Activated CD8-positive, alpha-beta T cell treated with anti-CD3 and anti-CD28 coated beads for 36 hours (primary cell): ENCODE data around the gene KIF13A. TPM values are rescaled to one million over a fixed set of nuclear protein-coding genes. Genes with fewer than 3 reads are reported as not detected.

Source experiments
- ATAC-seq: fragments of 200-7000 bp; cut with Tn5 transposase; one replicate; pipeline ENCODE4 v1.10.0; 2021; ENCODE audit warnings: mild to moderate bottlenecking, moderate library complexity
- CTCF ChIA-PET: fragments of 350-600 bp; sonication (Branson Sonifier 250); formaldehyde crosslinking; loops from one replicate; lab custom pipeline; 2021; ENCODE audit warnings: antibody characterized with exemption; lab: Charles Lee
- POLR2A ChIA-PET: fragments of 350-600 bp; sonication (Branson Sonifier 250); formaldehyde crosslinking; loops from one replicate; lab custom pipeline; 2021; ENCODE audit warnings: antibody characterized with exemption; lab: Charles Lee
- DNase-seq: peaks from one replicate; pipeline ENCODE4 v3.0.0-alpha.2; 2020
- H3K27ac Mint-ChIP-seq: one replicate; pipeline ENCODE4 v1.8.0; 2021; ENCODE audit warnings: mild to moderate bottlenecking, mixed read lengths
- H3K27me3 Mint-ChIP-seq: one replicate; pipeline ENCODE4 v1.8.0; 2021; ENCODE audit warnings: mixed read lengths
- H3K36me3 Mint-ChIP-seq: one replicate; pipeline ENCODE4 v1.8.0; 2021; ENCODE audit warnings: low read depth, mixed read lengths
- H3K4me1 Mint-ChIP-seq: one replicate; pipeline ENCODE4 v1.8.0; 2021; ENCODE audit warnings: low read depth, mixed read lengths
- H3K4me3 Mint-ChIP-seq: one replicate; pipeline ENCODE4 v1.8.0; 2021; ENCODE audit warnings: mild to moderate bottlenecking, moderate library complexity, mixed read lengths
- H3K9me3 Mint-ChIP-seq: one replicate; pipeline ENCODE4 v1.8.0; 2021; ENCODE audit warnings: mixed read lengths
- intact Hi-C: fragments of 100-400 bp; cut with micrococcal nuclease; formaldehyde crosslinking; loops from one replicate; pipeline ENCODE4 v1.10.0; 2022
- total RNA-seq, 2 experiments: library from RNA; stranded (reverse); gene quantifications; one replicate each; pipeline ENCODE4 v1.2.3, GENCODE V29; 2021
- TF ChIP-seq, protein P1 (sequence below): fragments of 200-600 bp; IDR thresholded peaks from one replicate; pipeline ENCODE4 v1.8.0; 2022; ENCODE audit warnings: antibody characterized with exemption, mild to moderate bottlenecking

Gene KIF13A
- total RNA-seq, 2 experiments from 2014 or later = not detected

DNA sequence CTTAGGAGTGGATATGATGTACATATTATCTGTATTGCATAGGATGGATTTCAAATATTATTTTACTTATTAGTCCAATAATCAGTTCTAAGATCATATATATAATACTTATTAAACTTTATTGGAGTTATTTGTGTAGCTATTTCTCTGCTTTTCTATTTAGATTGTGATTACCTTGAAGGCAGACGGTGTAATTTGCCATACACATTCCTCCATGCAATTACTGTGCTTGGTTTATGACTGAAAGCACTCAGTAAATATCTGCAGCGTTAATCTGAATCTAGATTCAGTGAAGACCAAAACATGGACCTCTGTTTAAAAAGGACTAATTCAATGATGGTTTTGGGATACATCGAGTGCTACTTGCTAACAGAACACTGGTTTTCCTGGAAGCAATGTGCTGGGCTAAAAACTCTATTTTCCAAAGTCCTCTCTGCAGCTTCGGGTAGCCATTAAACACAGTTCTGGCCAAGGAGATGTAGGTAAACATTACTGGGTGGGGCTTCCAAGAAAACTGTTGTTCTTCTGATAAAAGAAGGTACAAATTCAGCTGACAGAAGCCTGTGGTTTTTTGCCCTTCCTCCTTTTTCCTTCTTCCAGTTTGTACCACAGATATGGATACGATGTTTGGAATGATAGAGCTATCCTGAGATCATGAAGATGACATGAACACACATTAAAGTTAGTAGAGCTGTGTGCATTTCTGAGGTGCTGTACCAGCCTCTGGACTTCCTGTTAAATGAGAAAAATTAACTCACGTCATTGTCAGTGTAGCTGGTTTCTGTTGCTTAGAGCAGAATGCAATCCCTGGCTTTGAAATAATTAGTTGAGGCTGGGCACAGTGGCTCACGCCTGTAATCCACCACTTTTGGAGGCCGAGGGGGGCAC is 144.3 kb downstream of the KIF13A start:
- POLR2A ChIA-PET = no interaction called here
- no peak overlapping the region for H3K27ac Mint-ChIP-seq
- TF ChIP-seq, protein P1, sequence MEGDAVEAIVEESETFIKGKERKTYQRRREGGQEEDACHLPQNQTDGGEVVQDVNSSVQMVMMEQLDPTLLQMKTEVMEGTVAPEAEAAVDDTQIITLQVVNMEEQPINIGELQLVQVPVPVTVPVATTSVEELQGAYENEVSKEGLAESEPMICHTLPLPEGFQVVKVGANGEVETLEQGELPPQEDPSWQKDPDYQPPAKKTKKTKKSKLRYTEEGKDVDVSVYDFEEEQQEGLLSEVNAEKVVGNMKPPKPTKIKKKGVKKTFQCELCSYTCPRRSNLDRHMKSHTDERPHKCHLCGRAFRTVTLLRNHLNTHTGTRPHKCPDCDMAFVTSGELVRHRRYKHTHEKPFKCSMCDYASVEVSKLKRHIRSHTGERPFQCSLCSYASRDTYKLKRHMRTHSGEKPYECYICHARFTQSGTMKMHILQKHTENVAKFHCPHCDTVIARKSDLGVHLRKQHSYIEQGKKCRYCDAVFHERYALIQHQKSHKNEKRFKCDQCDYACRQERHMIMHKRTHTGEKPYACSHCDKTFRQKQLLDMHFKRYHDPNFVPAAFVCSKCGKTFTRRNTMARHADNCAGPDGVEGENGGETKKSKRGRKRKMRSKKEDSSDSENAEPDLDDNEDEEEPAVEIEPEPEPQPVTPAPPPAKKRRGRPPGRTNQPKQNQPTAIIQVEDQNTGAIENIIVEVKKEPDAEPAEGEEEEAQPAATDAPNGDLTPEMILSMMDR = no peak

DNA sequence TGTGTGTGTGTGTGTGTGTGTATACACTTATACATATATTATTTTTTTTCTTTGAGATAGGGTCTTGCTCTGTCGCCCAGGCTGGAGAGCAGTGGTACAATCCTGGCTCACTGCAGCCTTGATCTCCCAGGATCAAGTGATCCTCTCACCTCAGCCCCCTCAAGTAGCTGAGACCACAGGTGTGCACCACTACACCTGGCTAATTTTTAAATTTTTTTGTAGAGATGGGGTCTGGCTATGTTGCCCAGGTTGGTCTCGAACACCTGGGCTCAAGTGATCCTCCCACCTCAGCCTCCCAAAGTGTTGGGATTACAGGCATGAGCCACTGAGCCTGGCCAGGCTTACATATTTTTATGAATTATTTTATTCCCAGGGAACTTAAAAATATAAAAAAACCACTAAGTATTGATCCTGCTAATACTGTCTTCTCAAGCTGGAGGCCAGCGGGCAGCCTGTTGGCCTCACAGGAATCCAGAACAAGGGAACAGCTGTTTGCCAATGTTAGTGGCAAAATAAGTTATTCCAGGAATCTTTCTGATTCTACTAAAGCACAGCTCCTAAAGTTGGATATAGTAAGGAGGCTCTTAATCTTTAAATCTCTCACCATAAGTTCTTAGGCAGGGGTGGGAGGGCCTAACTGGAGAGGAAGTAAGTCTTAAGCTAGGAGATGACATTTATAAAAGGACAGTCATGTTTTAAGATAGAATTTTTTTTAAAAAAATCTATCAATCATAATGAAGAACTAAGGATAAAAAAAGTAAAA is 145.2 kb downstream of the KIF13A start:
- no peak for DNase-seq
- TF ChIP-seq, protein P1 = no peak
- Mint-ChIP-seq H3K36me3 (no peaks in the 10 kb centered on the region), H3K27ac (no peak overlapping the region), H3K9me3 (no peaks in the 10 kb centered on the region), H3K4me3 (no peak overlapping the region), H3K27me3 (peaks cover 4% of the 10 kb centered on the region), H3K4me1 (no peaks in the 10 kb centered on the region)
- ATAC-seq = no peak
- POLR2A ChIA-PET = no interaction called here
- intact Hi-C loops = no loop called here
- CTCF ChIA-PET = no interaction called here

More for the DNA sequence above, 144.3 kb downstream of the KIF13A start:
- Mint-ChIP-seq H3K9me3 (no peaks in the 10 kb centered on the region), H3K4me1 (no peaks in the 10 kb centered on the region), H3K36me3 (no peaks in the 10 kb centered on the region), H3K4me3 (no peak overlapping the region), H3K27me3 (peaks cover 5% of the 10 kb centered on the region)
- CTCF ChIA-PET = interaction anchor here (0.9 kb wide), 1 partner anchor 40 kb away, joined by 5 read pairs; no protein-coding TSS in a partner anchor
- ATAC-seq = no peak
- intact Hi-C loops = no loop called here
- no peak for DNase-seq

DNA sequence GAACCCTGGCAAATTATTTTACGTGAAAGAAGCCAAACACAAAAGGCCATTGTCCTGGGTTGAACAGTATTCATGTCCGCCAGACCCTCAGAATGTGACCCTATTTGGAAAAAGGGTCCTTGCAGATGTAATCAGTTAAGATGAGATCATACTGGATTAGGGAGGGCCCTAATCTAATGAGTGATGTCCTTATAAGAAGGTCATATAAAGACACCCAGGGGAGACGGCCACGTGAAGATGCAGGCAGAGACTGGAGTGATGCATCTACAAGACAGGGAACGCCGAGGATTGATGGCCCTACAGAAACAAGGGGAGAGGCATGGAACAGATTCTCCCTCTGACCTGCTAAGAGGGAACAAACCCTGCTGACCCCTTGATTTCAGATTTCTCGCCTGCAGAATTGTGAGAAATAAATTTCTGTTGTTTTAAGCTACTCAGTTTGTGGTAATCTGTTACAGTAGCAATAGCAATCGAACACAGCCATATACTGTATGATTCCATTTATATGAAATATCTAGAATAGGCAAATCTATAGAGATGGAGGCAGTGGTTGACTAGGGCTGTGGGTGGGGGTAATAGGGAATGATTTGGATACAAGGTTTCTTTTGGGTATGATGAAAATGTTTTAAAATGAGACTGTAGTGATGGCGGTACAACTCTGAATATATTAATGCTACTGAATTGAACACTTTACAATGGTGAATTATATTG is 147.8 kb downstream of the KIF13A start:
- Mint-ChIP-seq H3K4me1 (no peaks in the 10 kb centered on the region), H3K36me3 (no peaks in the 10 kb centered on the region), H3K27me3 (peaks cover 3% of the 10 kb centered on the region), H3K27ac (no peak overlapping the region), H3K9me3 (no peaks in the 10 kb centered on the region), H3K4me3 (no peak overlapping the region)
- intact Hi-C loops = no loop called here
- ChIA-PET CTCF (no interaction called here), POLR2A (no interaction called here)
- TF ChIP-seq, protein P1 = no peak
- DNase-seq (no peak), ATAC-seq (no peak)

DNA sequence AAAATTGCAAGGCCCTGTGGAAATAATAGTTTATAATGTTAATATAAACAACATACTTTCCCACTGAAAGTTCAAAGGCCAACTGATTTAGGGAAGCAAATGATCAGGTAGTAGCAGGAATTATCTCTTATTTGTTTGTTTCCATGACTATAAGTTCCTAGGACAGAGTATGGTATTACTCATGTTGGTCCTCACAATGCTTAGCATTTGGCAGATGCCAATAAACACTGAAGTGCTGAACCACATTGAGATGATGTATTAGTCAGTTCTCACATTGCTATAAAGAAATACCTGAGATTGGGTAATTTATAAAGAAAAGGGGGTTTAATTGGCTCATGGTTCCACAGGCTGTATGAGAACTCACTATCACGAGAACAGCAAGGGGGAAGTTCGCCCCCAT is 151.1 kb downstream of the KIF13A start:
- DNase-seq (no peak), ATAC-seq (no peak)
- H3K4me1 Mint-ChIP-seq = no peaks in the 10 kb centered on the region
- TF ChIP-seq, protein P1 = no peak
- no peaks in the 10 kb centered on the region for H3K36me3 Mint-ChIP-seq
- POLR2A ChIA-PET = no interaction called here
- no peak overlapping the region for H3K4me3 Mint-ChIP-seq
- CTCF ChIA-PET = no interaction called here
- H3K27me3 Mint-ChIP-seq = peaks cover 3% of the 10 kb centered on the region
- intact Hi-C loops = no loop called here
- H3K9me3 Mint-ChIP-seq = no peaks in the 10 kb centered on the region
- no peak overlapping the region for H3K27ac Mint-ChIP-seq
